Activated T-cell treated with anti-CD3 and anti-CD28 coated beads for 1 hour (primary cell): Measurements from ENCODE around the gene ILK.

Experiments used
- DNase-seq: peaks from one replicate; pipeline ENCODE4 v3.0.0-alpha.2; 2020; ENCODE audit warnings: low read depth

ILK gene

DNA sequence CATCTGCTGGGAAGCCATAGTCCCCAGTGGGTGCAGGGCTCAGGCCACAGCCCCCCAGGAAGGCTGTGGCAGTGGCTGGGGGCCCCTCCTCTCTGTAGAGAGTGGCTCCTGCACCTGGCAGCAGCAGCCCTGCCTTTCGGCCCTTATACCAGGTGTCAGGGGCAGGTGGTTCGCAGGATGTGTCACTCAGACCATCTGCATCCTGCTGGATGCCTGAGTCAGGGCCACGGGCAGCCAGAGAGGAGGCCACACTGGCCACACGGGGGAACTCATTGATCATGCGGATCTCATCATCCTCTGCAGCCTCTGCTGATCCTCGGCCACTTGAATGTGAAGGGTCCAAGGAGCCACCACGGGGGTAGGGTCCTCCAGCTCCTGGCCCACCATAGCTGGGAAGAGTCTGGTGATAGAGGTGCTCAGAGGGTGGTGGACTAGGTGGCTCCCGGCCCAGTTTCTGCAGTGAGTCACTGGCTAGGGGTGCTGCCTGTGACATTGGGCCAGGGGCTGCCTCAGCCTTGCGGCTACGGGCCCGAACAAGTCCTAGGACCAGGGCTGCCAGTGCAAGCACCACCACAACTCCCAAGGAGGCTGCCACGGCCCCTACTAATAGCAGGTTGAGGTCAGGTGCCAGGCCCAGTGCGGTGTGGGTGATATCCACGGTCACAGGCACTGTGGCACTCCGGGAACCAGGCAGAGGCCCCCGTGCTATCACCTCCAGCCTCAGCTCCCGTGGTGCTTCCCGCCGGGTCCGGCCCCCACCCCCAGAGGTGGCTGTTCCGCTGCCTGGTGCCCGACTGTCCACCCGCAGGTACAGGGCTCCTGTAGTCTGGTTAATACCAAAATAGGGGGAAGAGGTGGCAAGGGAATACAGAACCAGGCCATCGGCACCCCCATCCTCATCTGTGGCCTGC lies 18.9 kb downstream of the ILK start:
- DNase-seq, result no peak

DNA sequence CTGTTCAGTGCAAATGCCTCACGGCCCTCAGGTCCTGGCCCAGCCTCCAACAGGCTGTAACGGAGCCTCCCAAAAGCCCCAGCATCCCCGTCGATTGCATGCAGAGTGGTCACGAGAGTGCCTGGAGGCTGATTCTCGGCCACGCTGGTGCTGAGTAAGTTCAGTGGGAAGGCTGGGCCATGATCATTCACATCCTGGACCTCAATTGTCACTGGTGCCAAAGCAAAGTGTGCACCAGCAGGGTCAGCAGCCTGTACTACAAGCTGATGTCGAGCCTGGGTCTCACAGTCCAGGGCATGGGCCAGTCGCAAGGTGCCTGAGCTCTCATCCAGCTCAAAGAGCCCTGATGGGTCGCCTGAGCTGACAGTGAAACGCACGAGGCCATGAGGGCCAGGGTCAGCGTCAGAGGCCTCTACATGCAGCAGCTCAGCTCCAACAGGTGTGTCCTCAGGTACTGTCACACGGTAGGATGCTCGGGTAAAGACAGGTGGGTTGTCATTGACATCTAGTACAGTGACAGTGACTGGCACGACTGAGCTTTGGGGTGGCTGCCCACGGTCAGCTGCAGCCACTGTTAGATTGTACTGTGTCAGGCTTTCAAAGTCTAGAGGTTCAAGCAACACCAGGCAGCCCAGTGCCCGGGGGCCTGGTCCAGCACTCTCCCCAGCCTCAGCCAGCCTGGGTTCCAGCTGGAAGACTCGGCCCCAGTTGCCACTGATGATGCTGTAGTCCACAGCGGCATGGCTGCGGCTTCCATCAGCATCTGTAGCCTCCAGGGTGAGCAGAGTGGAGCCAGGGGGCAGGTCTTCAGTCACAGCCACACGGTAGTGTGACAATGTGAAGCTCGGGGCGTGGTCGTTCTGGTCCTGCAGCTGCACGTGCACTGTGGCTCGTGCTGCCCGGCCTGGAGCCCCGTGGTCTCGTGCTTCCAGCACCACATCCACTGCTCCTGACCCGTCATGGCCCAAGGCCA lies 20.1 kb downstream of the ILK start:
- no peak for DNase-seq

DNA sequence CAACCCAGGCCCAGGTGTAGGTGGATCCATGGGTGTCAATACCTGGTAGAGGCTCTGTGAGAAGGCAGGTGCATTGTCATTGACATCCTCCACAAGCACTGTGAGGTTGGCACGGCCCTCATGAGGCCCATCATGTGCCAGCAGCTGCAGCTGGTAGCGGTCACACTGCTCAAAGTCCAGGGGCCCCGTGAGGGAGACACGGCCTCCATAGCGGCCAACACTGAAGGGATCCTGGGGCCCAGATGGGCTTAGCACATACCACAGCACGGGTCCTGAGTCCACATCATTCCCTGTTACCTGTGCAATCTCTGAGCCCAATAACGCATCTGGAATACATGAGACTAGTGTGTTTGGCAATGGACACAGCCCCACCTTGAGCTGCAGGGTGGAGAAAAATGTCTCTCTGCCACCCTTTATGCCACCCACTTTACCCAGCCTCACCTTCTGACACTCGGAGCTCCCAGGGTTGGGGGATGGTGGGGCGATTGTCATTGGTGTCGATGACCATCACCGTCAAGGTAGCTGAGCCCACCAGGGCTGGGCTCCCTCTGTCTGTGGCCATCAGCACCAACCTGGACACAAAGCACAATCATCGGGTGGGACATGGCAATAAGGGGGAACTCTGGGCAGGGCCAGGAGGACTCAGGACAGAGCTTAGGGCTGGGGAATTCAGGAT lies 21.7 kb downstream of the ILK start:
- no peak for DNase-seq

DNA sequence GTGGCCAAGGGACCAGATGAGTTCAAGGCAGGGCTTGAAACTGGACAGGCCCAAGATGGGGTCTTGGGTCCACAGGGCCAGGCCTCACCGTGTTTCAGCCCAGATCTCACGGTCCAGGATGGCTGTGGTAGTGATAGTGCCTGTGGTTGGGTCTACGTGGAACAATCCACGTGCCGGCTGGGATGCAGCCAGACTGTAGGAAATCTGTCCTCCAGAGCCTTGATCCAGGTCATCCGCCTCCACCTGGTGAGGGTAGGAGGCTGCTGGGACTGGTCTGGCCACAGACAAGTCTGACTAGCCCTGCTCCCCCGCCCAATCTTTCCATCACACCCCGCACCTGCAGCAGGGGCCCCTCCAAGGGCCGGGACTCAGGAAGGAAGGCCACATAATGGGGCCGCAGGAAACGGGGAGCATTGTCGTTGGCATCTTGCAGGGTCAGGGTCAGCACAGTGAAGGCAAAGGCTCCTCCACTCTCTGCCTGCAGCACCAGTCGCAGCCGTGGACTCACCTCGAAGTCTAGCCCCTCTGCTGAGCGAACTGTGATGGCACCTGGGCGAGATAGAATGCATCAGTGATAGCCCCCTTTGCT lies 22.4 kb downstream of the ILK start:
- DNase-seq, result no peak

DNA sequence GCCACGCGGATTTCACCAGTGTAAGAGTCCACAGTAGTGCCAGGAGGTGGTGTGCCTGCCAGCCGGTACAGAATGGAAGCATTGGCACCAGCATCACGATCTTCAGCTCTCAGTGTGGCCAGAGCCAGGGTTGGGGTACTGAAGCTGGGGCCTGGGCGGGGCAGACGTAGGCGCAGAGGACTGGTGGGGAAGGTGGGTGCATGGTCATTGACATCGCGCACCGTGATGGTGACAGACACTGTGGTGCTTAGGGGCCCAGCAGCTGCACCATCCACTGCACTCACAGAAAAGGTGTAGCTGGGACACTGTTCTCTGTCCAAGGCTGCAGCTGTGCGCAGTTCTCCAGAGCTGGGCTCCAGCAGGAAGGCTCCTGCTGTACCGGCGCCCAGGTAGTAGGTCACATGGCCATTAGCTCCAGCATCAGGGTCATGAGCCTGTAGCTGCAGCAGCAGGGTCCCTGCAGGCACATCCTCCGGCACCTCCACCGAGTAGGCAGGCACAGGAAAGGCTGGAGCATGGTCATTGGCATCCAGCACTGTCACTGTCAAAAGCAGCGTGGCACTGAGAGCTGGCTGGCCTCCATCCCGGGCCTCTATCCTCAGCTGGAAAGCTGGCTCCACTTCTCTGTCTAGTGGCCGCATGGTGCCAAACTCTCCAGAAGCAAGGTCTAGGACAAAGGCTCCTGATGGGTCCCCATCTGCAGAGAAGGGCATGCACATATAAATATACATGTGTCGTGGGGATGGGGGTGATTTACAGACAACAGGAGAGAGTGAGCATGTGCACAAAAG lies 23.6 kb downstream of the ILK start:
- no peak for DNase-seq

DNA sequence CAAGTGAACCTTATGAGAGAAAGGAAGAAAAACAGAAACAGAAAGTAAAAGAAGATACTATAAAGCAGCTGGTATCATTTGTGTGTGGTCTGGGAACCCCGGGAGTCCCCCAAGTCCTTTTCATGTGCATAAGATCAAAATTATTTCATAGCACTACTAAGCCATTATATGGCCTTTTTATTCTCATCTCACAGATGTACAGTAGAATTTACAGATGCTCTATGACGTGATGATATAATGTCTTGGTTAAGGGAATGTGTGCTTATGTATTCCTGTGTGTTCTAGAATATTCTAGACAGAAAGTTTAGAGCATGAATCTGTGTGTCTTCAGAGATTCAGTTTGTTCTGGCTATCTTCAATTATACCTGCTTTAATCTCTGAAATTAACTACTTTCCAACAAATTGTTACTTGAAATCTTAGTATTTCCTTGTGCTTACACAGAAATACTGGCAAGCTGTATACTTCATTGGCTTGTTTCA lies 24.2 kb downstream of the ILK start:
- no peak for DNase-seq

DNA sequence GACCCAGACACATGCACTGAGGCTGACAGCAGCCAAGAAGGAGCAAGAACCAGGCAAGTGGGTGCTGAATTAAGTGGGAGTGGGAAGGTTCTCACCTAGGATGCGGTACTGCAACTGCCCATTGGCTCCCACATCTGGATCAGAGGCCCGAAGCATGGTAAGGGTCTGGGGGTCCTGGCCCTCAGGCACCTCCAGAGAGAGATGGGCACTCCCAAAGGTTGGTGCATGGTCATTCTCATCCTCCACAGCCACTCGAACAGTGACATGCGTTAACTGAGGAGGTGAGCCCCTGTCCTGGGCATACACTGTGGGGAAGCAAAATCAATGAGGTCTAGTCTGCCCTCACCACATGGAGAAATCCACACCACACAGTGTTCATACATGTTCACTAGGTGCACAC lies 25.0 kb downstream of the ILK start:
- no peak for DNase-seq

DNA sequence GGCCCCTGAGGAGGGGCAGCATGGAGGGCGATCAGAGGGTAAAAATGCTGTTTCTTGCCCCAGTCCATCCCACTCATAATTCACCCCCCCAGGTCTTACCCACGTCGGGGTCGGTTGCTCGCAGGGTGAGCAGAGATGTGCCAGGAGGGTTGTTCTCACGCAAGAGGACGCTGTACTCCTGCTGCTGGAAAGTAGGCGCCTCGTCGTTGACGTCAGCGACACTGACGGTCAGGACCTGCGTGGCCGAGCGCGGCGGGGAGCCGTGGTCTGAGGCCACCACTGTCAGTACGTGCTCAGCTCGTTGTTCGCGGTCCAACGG lies 26.0 kb downstream of the ILK start:
- no peak for DNase-seq

DNA sequence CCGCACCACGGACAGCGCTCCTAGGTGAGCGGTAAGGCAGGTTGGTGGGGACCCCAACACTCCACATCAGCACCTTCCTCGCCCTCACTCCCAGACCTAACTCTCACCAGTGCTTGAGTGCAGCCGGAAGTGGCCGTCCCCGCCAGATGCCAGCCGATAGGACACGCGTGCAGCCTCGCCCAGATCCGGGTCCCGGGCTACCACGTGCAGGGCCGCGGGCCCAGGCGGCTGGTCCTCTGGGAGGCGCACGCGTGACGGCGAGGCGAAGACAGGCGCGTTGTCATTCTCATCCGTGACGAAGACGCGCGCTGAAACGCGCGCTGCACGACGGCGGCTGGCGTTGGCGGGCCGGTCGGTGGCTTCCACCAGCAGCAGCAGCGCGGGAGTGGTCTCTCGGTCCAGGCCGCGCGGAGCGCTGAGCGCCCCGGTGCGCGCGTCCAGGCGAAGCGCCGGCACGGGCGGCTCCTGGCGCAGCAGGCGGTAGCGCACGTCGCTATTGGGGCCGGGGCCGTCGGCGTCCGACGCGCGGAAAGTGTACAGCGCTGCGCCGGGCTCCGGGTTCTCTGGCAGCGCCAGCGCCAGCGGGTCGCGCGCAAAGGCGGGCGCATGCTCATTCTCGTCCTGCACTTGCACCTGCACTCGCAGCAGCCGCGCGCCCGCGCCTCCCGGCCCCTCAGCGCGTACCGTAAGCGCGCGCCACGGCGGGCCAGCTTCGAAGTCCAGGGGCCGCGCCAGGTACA lies 26.5 kb downstream of the ILK start:
- DNase-seq, result no peak

DNA sequence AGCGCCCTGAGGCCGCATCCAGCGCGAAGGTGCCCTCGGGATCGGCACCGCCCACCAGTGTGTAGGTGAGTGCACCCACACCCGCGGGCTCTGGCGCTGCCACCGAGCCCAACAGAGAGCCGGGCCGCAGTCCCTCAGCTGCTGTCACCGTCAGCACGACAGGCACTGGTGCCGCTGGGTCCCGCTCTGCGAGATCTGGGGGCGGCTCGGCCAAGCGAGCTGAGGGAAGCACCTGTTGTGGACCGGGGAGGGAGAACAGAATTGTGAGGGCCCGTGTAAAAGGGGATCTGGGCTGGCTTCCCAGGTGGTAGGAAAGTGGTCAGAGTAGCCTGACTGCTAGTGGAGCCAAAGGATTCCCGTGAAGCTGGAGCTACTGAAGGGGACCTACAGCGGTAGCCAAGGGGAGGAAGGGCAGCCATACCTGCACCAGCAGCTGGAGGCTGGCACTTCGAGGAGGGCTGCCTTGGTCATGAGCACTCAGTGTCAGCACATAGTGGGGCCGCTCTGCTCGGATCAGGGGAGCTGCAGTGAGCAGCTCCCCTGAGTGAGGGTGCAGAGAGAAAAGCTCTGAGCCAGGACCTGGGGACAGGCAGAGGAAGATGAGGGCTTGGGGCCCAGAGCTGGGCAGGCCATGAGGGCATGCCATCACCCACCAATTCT lies 27.2 kb downstream of the ILK start:
- no peak for DNase-seq

DNA sequence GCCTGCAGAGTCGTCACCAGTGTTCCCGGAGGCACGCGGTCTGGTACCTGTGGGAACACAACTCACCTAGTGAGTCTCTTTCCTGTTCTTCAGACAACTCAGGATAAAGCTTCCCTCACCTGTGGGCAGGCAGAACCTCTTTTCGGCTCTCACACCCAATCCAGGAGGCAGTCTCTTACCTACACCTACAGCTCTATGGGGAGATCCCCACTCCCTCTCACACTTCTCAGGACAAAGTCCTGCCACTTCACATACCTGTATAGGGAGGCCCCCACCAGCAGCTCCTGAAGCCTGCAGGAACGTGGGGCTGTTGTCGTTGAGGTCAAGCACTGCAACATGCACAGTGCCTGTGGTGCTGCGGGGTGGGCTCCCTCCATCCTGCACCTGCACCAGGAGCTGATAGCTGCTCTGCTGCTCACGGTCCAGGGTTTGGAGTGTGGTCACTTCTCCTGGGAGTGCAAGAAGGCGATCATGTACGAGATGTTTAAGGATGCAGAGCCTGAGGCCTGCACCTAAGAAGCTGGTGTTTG lies 27.9 kb downstream of the ILK start:
- DNase-seq, result no peak

DNA sequence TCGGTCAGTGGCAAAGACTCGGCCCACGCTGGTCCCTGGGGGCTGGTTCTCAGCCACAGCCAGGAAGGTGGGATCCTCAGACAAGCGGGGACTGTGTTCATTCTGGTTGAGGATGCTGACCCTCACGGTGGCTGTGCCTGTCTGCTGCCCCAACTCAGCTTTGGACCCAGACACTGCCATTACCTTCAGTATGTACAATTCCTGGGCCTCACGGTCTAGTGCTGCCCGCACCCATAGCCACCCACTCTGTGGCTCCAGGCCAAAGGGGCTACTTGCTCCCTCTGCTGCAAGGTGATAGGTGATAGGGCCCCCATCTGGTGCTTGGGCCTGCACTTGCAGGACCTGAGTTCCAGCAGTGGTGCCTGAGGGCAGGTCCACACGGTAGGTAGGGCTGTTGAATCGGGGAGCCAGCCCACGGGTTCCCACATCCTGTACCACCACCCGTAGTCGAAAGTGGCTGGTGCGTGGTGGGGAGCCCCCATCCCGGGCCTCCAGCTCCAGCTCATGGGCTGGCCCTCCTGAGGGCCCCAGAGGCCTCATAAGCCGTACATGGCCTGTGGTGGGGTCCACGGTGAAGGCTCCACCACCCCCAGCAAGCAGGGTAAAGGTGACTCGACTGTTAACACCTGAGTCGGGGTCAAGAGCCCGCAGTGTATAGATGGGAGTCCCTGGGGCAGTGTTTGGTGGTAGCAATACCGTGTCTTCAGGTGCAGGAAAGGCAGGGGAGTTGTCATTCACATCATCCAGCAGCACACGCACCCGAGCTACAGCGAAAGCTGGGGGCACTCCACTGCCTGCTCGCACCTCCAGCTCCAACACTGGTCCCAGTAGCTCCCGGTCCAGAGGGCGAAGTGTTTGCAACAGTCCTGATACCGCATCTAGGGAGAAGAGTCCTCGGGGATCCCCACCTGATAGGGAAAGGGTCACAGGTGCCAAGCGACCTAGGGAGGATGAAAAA lies 28.8 kb downstream of the ILK start:
- no peak for DNase-seq

DNA sequence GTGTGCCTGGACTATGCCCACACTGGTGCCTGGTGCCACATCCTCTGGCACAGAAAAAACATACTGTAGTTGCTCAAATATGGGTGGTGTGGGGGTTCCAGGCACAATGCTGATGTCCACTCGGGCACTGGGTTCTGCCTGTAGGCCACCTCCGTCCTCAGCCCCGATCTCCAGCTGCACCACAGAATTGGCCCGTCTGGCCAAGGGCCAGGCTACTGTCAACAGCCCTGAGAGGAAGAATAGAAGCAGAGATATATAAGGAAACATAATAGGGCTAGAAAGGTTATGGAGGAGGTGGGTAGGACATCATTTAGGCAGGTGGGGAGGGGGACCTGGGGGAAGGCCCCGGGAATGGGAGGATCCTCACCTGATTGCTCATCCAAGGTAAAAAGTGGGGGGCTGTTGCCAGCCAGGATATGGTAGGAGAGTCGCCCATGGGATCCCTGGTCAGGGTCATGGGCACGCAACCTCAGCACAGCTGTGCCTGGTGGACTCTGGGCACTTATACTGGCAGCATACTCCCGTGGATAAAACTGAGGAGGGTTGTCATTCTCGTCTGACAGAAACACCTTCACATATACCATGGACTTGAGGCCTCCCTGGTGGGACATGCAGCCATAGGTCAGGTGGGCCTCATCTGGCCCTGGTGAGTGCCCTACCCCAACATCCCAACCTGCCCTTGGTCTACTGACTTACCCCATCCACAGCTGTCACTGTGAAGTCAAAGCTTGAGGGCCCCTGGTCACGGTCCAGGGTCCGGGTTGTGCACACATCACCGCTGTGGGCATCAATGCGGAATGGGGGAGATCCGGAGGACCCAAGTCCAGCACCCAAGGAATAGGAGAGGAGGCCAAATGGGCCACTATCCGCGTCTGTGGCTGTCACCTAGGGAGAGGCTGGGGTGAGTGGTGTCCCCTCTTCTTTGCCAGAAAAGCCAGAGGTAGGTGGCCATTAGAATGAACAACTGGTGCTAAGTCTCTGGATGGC lies 30.1 kb downstream of the ILK start:
- DNase-seq, result no peak

DNA sequence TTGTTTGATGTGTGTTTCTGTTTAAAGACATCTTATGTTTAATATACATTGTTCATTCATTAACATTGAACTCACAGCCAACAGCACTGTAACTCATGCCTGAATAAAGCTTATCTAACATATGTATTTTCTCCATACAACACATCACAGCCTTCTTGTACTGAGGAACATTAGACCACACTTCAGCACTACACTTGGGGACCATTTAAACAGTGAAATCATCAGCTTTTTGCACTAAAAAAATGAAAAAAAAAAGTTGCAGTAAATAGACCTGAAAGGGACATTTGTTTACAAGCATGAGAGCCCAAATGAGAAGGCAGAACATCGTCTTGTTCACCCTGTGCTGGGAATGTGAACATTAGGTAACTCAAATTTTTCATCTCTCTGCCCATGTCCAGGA lies 31.0 kb downstream of the ILK start:
- DNase-seq, result no peak

DNA sequence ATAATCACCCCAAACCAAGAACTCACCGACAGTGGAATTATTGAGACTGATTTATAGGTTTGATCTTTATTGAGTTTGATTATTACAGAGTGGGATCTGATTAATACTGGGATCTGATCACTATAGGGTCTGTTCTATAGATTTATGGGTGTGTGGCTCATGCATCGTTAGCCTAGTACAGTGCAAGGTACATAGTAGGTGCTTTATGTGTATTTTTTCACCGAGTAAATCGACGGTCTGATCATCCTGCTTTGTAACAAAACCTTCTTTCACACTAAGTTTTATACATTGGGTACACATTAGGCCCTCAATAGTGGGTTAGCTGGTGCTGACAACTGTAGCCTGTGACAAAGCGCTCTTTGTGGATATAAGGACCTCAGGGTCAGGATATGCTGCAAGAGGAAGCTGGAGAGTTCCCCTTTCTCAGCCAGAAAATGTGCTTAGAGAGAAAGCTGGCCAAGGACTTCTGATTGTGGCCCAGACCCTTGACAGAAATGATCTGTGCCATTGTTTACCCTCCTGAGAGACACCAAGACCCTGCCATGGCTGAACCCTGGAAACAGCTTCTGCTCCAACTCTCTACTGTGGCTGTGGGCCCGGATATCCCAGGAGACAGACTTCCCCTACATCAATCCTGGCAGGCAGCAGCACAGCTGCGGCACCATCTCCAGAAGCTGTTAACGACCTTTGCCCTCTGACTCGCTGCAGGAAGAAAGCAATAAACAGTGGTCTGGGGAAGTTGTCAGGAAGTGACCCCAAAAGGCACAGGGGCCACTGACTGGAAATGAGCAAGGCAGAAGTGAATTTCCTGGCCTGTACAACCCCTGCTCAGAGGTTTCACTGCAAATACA lies 31.7 kb downstream of the ILK start:
- no peak for DNase-seq

DNA sequence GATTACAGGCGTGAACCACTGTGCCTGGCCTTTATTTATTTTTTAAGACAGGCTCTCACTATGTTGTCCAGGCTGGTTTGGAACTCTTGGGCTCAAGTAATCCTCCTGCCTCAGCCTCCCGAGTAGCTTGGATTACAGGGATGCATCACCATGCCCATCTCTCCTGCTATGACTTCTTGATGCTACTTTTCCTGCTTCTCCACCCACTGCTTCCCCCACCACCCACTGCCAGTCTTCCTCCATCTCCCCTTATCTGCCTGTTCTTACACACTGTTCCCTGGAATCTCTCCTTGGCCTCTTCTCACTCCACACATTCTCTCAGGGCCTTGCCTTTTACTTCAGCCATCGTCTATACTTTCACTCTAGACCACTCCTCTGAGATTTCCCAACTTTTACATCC lies 32.9 kb downstream of the ILK start:
- DNase-seq, result no peak
